NOMO-1 treated with dmso at 0.1 percent for 144 hours (cell line): ENCODE data around the gene OR4X2.
"Not testable (repeated sequence)": the region's sequence is repeated elsewhere in the genome, so short reads cannot be mapped to it uniquely, and the experiment has no call there.

Experiments
- DNase-seq: peaks from one replicate; lab custom pipeline; 2025; ENCODE audit not compliant: unreplicated experiment; lab: John Stamatoyannopoulos, UW

Gene OR4X2, protein sequence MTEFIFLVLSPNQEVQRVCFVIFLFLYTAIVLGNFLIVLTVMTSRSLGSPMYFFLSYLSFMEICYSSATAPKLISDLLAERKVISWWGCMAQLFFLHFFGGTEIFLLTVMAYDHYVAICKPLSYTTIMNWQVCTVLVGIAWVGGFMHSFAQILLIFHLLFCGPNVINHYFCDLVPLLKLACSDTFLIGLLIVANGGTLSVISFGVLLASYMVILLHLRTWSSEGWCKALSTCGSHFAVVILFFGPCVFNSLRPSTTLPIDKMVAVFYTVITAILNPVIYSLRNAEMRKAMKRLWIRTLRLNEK

DNA sequence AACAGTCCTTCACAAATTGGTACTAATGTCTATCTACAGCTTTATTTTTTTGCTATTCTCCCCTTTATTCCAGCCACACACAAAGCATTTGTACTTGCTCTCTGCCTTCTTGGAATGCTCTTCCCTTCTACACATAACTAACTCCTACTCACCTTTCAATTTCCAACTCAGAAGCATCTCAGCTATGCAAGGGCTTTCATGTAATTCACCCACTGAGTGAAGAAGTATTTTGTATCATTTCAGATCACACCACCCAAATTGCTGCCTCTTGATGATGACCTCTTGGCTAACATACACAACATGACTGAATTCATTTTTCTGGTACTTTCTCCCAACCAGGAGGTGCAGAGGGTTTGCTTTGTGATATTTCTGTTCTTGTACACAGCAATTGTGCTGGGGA is at the start of gene OR4X2:
Gene OR4X2 (plus strand): TSS at position 301 of the 400 bp plus-strand sequence. CDS start 0 bp downstream, at position 301.
- DNase-seq, result no peak

DNA sequence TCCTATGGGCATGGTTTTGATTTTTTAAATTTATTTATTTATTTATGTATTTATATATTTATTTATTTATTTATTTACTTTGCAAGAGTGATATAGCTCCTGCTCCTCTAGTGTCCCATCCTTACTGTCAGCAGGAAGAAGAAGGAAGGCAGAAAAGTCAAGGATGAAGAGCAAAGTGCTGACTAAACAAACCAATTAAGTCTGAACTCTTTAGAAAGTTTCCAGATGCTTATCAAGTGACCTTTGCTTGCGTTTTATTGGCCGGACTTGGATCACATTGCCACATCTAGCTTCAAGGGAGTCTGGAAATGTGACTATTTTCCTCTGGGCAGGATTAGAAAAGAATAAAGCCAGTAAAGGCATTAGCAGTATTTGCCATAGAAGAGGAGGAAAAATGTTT is 37.0 kb upstream of the OR4X2 start:
- DNase-seq, result no peak

DNA sequence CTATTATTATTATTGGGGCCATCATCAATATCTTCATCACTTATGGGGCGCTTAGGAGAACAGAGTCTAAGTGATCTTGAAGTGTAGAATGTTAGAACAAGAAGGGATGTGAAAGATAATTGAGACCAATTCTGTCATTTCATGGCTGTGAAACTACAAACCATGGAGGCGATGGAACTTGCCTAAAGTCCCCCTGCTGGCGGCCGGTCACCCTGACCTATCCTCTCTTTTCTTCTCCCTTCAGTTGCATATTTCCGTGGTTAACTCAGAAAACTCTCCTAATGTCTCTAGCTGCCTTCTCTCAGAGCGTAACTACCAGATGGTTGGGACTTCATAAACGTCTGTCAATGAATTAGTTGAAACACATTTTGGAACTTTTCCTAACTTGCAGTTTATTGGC is 34.9 kb upstream of the OR4X2 start:
- no peak for DNase-seq

DNA sequence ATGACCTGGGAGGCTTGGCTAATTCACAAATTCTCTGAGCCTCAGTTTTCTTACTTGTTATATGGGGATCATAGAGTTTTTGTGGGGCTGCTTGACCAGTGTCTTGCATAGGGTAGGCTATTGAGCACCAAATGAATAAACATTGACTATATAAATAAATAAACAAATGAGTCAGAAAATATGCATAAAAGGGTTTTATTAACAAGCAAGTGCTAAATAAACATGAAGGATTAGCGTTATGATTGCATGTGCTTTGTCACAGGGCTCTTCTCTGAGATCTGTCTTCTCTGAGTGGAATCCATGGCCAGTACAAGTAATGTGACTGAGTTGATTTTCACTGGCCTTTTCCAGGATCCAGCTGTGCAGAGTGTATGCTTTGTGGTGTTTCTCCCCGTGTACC is 28.4 kb upstream of the OR4X2 start, which contains the start of gene OR4B1:
Gene OR4B1 (plus strand): TSS at position 301 of the 400 bp plus-strand sequence. CDS start 0 bp downstream, at position 301.
- no peak for DNase-seq

DNA sequence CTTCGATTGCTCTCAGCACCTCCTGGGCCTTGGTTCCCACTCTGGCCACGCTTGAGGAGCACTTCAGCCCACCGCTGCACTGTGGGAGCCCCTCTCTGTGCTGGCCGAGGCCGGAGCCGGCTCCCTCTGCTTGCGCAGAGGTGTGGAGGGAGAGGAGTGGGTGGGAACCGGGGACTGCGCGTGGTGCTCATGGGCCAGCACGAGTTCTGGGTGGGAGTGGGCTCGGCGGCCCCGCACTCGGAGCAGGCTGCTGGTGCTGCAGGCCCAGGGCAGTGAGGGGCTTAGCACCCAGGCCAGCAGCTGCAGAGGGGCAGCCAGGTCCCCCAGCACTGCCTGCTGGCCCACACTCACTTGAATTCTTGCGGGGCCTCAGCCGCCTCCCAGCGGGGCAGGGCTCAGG is 16.1 kb upstream of the OR4X2 start:
- no peak for DNase-seq

DNA sequence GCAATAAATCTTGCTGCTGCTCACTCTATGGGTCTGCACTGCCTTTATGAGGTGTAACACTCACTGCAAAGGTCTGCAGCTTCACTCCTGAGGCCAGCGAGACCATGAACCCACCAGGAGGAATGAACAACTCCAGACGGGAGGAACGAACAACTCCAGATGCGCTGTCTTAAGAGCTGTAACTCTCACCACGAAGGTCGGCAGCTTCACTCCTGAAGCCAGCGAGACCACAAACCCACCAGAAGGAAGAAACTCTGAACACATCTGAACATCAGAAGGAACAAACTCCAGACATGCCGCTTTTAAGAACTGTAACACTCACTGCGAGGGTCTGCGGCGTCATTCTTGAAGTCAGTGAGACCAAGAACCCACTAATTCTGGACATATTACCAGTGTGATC is 14.8 kb upstream of the OR4X2 start:
- not testable (repeated sequence) for DNase-seq

DNA sequence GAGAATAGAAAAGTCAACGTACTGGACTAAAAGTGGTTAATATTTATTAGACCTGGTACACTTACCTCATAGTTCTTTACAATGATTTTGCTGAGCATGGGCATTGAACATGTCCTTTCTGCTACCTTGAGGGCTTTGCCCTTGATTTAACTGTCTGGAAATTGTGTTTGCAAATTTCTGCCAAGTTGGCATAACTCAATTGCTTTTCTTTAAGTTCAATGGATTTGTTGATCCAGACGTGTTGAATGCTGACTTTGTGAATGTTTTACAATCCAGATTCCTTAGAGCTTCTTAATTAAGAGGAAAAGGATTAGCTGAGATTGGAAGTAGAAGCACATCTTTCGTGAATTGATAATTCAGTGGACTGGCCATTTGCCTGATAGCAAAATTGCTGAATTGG is 7.2 kb upstream of the OR4X2 start:
- DNase-seq, result no peak

DNA sequence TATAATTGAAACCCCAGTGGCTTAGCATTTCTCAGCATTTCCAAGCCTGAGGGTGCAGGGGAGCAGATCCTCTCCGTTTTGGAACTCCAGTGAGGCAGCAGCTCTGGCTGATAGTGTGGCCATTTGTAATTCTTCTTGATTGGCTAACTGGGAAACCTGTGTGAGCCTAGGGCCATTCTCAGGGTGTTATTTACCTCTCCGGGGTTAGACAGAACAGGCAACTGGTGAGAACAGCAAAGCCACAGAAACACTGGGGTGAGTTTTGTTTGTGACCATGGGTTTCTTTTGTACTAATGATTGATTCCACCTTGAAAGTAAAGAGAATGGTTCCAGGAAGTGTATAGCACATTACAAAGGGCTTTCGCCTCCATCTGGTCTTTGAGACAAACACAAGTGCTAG is 2.4 kb upstream of the OR4X2 start:
- no peak for DNase-seq

DNA sequence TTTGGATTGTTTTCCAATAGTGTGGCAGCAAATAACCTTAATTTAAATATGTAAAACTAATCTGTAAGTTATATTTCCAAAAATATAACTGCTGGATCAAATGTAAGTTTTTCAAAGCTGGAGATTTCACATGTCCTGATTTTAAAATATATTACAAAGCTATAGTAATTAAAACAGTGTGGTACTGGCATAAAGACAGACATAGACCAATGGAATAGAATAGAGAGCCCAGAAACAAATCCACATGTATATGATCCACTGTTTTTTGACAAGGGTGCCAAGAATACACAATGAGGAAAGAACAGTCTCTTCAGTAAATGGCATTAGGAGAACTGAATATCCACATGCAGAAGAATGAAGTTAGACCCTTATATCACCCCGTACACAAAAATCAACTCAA is 4.0 kb downstream of the OR4X2 start:
- no peak for DNase-seq

DNA sequence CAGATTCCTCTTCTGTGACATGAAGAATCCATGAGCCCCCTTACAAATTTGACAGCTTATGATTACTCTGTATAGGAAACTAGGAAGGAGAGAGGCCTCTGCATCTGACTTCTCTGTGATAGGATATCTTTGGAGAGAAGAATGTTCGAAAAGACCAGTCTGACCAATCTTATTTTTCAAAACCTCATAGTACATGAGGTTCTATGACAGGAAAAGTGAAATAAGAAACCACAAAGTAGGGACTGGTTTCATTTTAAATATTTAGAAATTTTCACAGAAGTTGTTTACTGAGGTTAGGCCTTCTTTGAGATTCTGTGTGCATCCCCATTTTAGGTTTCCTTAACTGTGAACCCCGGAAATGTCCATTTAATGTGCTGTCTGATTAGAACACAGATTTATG is 16.7 kb downstream of the OR4X2 start:
- DNase-seq, result no peak

DNA sequence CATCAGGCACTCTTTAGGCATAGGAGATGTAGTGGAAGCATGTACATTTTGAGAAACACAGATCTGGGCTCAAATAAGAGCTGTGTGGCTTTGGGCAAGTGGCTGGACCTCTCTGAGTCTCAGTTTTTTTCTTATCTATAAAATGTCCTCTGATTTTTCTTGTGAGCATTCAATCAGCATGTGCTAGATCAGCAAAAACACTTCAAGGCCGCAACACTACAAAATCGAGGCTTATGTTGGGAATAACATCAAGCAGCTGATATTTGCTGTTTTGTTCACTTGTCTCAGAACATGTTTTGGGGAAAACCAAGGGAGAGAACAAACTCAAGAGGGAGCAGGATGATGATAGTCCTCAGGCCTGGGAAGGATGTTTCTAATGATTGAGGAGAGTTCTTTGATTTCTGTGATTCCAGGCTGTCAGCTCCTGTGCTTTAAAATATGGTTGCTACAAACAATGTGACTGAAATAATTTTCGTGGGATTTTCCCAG is 18.6 kb downstream of the OR4X2 start, which contains the start of gene OR4X1:
Gene OR4X1 (plus strand): TSS at position 439 of the 489 bp plus-strand sequence. CDS start 0 bp downstream, at position 439.
- DNase-seq, result no peak

DNA sequence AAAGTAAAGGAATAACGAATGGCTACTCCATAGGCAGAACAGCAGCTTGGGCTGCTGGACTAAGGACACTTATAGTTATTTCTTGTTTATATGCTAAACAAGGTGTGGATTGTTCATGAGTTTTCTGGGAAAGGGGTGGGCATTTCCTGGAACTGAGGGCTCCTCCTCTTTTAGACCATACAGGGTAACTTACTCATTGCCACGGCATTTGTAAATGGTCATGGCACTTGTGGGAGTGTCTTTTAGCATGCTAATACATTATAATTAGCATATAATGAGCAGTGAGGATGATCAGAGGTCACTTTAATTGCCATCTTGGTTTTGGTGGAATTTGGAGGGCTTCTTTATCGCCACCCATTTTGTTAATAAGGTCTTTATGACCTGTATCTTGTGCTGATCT is 25.7 kb downstream of the OR4X2 start:
- DNase-seq, result no peak

DNA sequence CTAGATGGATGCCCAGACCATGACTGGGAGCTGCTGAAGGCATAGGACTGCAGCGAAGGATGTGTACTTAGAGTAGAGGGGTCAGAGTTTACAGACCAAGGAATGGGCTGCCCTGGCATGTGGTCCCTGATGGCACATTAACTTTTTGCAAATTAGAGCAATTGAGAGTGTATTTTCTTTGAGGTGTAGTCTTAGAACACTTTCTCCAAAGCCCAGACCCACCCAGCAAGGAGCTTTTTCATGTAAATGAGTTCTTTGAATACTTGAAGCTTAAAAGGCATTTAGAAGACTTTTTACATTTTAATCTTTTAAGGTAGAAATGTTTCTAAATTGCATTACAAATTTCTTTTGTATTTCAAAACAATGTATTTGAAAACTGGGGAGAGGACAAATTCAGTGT is 27.7 kb downstream of the OR4X2 start:
- no peak for DNase-seq
